Small intestine (tissue), 7 donors: ENCODE data around the gene MDK. TPM values are rescaled to one million over a fixed set of nuclear protein-coding genes. Genes with fewer than 3 reads are reported as not detected.

Experiments used
- DNase-seq, 2 donors: peaks; one replicate each; pipeline versions ENCODE4 v3.0.0 to v3.0.0-alpha.2; 2013
- FAIRE-seq: peaks from 2 replicates; lab custom pipeline; 2012; peaks lifted over from hg19 to GRCh38; lab: Jason Lieb, UNC
- H3K27ac ChIP-seq, 3 donors: one replicate each; pipeline ENCODE4 v1.5.1; 2013; ENCODE audit warnings: low read length in 2 of 3, mild to moderate bottlenecking in 2 of 3, control low read depth in 1 of 3, inconsistent platforms in 1 of 3, low read depth in 1 of 3, moderate library complexity in 1 of 3
- H3K27me3 ChIP-seq, 3 donors: one replicate each; pipeline ENCODE4 v1.6.1; 2013; ENCODE audit warnings: low read length in 3 of 3, inconsistent platforms in 1 of 3; ENCODE audit not compliant: control insufficient read depth in 3 of 3, insufficient read depth in 3 of 3
- H3K36me3 ChIP-seq, 3 donors: one replicate each; pipeline ENCODE4 v1.6.1; 2013; ENCODE audit warnings: low read length in 3 of 3, inconsistent platforms in 1 of 3, low read depth in 1 of 3, mild to moderate bottlenecking in 1 of 3, moderate library complexity in 1 of 3; ENCODE audit not compliant: control insufficient read depth in 3 of 3, insufficient read depth in 2 of 3
- H3K4me1 ChIP-seq, 3 donors: one replicate each; pipeline ENCODE4 v1.6.1; 2013; ENCODE audit warnings: low read length in 2 of 3, inconsistent platforms in 1 of 3, low read depth in 1 of 3, mild to moderate bottlenecking in 1 of 3, moderate library complexity in 1 of 3; ENCODE audit not compliant: control insufficient read depth in 3 of 3, insufficient read depth in 2 of 3
- H3K4me3 ChIP-seq, 3 donors: one replicate each; pipeline ENCODE4 v1.5.1; 2013; ENCODE audit warnings: low read length in 3 of 3, control low read depth in 1 of 3, inconsistent platforms in 1 of 3, low read depth in 1 of 3, mild to moderate bottlenecking in 1 of 3, moderate library complexity in 1 of 3
- H3K9me3 ChIP-seq, 2 donors: one replicate each; pipeline ENCODE4 v1.6.1; 2013; ENCODE audit warnings: low read depth in 1 of 2, low read length in 1 of 2; ENCODE audit not compliant: control insufficient read depth in 2 of 2, insufficient read depth in 1 of 2
- WGBS, 3 donors: extraction: QIAGEN DNeasy Blood & Tissue Kit; methylation state at CpG; one replicate each; pipeline ENCODE4 v1.1.7; 2013; 5-methylcytosine and 5-hydroxymethylcytosine counted together
- polyA plus RNA-seq, 4 donors: library from polyadenylated mRNA; stranded (reverse) in 3 of 4; unstranded in 1 of 4; fragments of 200-250 nt in 3 of 4; fragments of 120-200 nt in 1 of 4; gene quantifications; one replicate each; pipeline versions ENCODE4 v1.2.1 to v1.2.3, GENCODE V29; 2013
- donor health status: healthy with polysubstance abuse.
- donor health status: control.
- donor health status: control.
- donor health status: Bipolar disorder and iron deficiency.
- donor health status: healthy.

Gene MDK
- polyA plus RNA-seq, 4 donors: 179 to 356 (median 226) TPM

DNA sequence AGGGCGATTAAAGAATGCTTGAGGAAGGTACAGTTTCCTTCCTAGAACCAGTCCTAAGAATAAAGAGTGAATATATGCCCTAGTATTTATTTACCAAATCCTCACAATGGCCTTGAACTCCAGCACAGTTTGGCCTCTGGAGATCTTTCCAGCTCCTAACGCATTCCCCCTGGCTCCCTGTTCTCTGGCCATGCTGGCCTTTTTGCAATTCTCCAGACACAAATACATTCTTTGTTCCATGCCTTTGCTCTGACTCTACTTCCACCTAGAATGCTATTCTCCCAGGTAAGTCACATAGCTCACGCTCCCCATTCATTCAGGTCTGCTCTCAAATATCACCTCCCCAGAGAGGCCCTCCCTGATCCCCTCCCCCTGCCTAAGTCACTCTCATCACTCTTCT lies 37.9 kb upstream of the MDK start:
- no peak overlapping the region for H3K4me3 ChIP-seq
- DNase-seq: no peak
- no peak for FAIRE-seq
- H3K36me3 ChIP-seq: no peaks in the 10 kb centered on the region
- WGBS, 3 donors: 82 to 87% (median 84%) methylated on average over 3 of the region's 3 CpGs
- peaks cover 0 to 16% (median 0%) of the 10 kb centered on the region in 3 donors for H3K27me3 ChIP-seq
- peaks cover 2 to 39% (median 6%) of the 10 kb centered on the region in 3 donors for H3K4me1 ChIP-seq
- no peak overlapping the region for H3K27ac ChIP-seq
- H3K9me3 ChIP-seq: no peaks in the 10 kb centered on the region

DNA sequence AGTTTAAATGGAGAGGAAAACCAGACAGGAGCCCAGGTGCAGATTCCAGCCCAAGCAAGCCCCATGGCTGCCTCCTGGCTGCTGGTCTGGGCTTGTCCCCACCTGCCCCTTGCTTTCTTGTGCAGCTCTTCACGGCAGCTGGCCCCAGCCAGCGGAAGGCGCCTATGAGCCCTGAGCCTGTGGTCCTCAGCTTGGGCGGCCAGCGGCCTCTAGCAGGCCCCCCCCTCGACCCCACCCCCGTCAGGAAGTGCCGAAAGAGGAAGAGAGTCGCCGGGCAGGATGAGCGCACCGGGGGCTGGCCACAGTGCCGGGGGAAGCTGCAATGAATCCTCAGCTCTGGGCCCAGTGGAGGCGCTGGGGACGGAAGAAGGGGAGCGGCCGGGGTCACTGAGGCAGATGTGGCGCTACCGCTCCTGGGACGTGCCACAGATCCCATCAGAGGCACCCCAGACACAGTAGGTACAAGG lies 36.3 kb upstream of the MDK start:
- no peaks in the 10 kb centered on the region for H3K9me3 ChIP-seq
- H3K4me1 ChIP-seq: peaks cover 2 to 38% (median 7%) of the 10 kb centered on the region in 3 donors
- H3K4me3 ChIP-seq: peak overlapping the region in 1 of 3 donors; percentile 35
- FAIRE-seq (no peak), DNase-seq (no peak)
- H3K27ac ChIP-seq: peak overlapping the region in 2 of 3 donors; percentile 37 to 46
- H3K36me3 ChIP-seq: peaks cover 0 to 12% (median 0%) of the 10 kb centered on the region in 3 donors
- H3K27me3 ChIP-seq: peaks cover 0 to 15% (median 0%) of the 10 kb centered on the region in 3 donors
- 48 to 68% (median 64%) methylated on average over 18 to 20 of the region's 20 CpGs for WGBS, 3 donors

DNA sequence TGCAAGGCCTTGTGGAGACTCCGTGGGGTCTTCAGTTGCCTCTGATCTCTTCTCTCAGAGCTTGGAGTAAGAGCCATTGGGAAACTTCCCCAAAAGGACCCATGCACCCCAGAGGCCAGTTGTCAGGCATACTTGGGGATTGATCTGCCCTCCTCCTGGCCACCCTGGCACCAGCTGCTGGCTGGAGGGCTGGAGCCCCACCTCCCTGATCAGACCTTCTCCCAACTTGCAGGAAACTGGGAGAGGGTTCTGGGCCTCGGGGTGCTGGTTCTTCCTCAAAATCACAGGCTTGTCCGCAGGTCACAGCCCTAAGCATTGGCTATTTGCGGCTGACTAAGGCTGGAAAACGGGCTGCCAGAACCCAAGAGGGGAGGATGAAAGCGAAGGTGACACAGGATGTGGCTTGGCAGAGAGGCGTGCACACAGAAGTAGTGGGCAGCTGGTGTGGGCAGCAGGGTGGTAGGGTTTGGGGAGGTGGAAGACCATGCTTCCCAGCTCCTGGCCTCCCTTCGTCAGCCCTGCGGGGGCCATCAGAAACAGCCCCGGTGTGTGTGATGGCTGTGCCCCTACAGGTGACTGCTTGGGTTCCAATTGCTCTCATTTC lies 35.5 kb upstream of the MDK start:
- no peak for DNase-seq
- peak overlapping the region in 1 of 3 donors; percentile 37 for H3K27ac ChIP-seq
- H3K36me3 ChIP-seq: peaks cover 0 to 15% (median 0%) of the 10 kb centered on the region in 3 donors

DNA sequence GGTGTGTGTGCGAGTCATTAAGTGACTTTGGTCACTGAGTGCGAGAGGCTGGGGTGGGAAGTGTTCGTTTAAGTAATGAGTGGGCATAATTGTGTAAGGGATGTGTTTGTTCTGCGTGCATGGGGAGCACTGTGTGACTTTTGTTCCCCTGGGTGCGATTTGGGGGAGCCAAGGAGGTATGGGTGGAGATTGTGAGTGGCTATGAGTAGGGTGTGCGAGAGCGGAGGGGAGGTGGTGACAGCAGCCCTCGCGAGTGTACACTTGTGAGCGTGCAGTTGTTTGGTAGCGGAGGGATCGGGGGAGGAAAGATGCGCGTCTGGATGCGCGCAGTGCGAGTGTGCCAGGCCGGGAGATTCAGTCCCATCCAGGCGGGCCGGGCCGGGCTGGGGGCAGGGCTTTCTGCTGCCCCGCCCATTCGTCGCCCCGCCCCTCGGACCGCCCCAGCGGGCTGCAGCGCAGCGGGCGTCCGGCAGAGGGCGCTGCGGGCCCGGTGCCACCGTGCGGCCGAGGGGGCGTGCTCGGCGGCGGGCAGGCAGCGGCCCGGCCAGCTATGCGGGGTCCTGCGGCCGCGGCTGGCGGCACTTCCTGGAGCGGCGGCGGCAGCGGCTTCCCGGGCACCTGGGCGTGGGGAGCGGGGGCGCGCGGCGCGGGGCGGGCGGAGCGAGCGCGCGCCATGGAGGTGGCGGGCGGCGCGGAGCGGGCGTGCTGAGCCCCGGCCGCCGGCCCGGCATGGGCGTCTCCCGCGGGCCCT lies 34.4 kb upstream of the MDK start, which contains the start of gene DGKZ:
Gene DGKZ, plus strand, starts transcription at position 578 of the 751 bp plus-strand sequence. CDS start 197 bp downstream, outside the sequence.
- no peak for FAIRE-seq
- Histone ChIP-seq H3K27me3 (peaks cover 0 to 15% (median 0%) of the 10 kb centered on the region in 3 donors), H3K9me3 (no peaks in the 10 kb centered on the region), H3K4me3 (peak within 1 kb of the TSS; percentile 65 to 94 (median 70)), H3K36me3 (peaks cover 0 to 25% (median 0%) of the 10 kb centered on the region in 3 donors), H3K4me1 (peaks cover 7 to 48% (median 9%) of the 10 kb centered on the region in 3 donors), H3K27ac (peak within 1 kb of the TSS; percentile 24 to 68 (median 65))
- peak; percentile 87 to 96 for DNase-seq
- WGBS, 3 donors: 4 to 19% (median 13%) methylated on average over 18 to 80 of the region's 80 CpGs

More for the DNA sequence above, 35.5 kb upstream of the MDK start:
- WGBS, 3 donors: 64 to 83% (median 71%) methylated on average over 10 of the region's 10 CpGs
- Histone ChIP-seq H3K9me3 (no peaks in the 10 kb centered on the region), H3K4me3 (peak overlapping the region in 1 of 3 donors; percentile 35), H3K4me1 (peaks cover 2 to 40% (median 7%) of the 10 kb centered on the region in 3 donors), H3K27me3 (peaks cover 0 to 15% (median 0%) of the 10 kb centered on the region in 3 donors)
- no peak for FAIRE-seq

DNA sequence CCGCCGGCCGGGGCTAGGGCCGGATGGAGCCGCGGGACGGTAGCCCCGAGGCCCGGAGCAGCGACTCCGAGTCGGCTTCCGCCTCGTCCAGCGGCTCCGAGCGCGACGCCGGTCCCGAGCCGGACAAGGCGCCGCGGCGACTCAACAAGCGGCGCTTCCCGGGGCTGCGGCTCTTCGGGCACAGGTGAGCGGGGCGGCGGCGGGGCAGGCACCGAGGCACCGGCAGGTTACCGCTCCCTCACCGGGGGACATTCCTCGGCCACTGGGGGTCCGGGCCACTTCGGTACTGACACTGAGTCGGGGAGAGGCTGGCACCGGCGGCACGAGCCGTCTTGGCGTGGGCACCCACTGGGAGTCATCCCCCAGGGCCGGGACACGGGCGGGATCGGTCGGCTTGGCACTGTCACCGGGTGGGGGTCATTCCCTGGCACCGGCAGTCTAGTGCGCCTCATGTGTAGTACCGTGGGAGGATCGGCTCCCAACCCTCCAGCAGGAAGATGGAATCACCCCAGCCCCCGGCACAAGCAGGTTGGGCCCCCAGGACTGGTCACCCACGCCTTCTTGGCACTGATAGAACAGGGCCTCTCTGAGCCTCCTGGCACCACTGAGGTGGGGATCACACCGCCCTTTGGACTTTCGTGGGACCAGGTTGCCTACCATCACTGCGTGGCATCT lies 33.7 kb upstream of the MDK start:
- Histone ChIP-seq H3K4me1 (peaks cover 7 to 49% (median 9%) of the 10 kb centered on the region in 3 donors), H3K4me3 (peak overlapping the region; percentile 65 to 94 (median 70)), H3K27ac (peak overlapping the region; percentile 24 to 68 (median 65)), H3K27me3 (peaks cover 0 to 15% (median 0%) of the 10 kb centered on the region in 3 donors), H3K36me3 (peaks cover 0 to 30% (median 0%) of the 10 kb centered on the region in 3 donors), H3K9me3 (no peaks in the 10 kb centered on the region)
- FAIRE-seq: no peak
- DNase-seq: peak; percentile 52 to 64
- 2 to 33% (median 14%) methylated on average over 53 to 63 of the region's 63 CpGs for WGBS, 3 donors

DNA sequence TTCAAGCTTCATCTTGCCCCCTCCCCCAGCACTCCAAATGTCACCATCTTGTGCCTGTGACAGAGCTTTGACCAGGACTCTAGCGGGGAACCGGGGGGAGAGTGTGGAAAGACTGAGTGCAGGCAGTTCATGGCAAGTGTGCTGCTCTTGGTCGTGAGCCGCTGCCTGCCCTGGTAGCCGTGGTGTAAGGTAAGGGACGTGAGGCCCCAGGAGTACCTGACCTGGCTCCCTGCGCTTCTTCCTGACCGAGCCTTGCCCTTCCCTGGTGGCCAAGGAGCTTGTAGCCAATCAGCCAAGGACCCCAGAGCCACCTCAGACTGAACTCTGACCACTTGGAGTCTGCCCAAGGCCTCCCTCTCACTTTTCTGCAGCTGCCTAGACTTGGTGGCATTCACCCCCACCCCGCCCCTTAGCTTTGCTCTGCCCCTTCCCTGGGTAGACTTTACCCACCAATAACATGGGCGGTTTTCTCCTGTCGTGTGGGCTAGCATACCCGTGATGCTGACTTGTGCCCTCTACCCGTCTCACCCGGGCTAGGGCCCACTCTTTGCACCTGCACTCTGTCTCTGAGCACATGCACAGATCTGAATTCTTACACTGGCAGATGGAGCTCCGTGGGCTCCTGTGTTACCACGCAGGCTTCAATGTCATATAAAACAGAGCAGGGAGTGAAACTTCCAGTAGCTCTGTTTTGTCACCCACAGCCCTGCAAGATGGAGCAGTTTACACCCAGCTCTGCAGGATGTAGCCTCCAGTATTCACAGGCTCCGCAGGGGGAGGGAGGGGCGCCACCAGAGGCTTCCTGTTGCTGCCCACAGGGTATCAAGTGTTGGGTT lies 32.7 kb upstream of the MDK start:
- Histone ChIP-seq H3K36me3 (peaks cover 0 to 40% (median 0%) of the 10 kb centered on the region in 3 donors), H3K27ac (peak overlapping the region; percentile 24 to 68 (median 65)), H3K27me3 (peaks cover 0 to 15% (median 0%) of the 10 kb centered on the region in 3 donors), H3K9me3 (no peaks in the 10 kb centered on the region), H3K4me1 (peaks cover 7 to 49% (median 9%) of the 10 kb centered on the region in 3 donors), H3K4me3 (peak overlapping the region; percentile 65 to 94 (median 70))
- DNase-seq (peak; percentile 65 to 91), FAIRE-seq (no peak)
- 12 to 34% (median 14%) methylated on average over 18 of the region's 18 CpGs for WGBS, 3 donors

DNA sequence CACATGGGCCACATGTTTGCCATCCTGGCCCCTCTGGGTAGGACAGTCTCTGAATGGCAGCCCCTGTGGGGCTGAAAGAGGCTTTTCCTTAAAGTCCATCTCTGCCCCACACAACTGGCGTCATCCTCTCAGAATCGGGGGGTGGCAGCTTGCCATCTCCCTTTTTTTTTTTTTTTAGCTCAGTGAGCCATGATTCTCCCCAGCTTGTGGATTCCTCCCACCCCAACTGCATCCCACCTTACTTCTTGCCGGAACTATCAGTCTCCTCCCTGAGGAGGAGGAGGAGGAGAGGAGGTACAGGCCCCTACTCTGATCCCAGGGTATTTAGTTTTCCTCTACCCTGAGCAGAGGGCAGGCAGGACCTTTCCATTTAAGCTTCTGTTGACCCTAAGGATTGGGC lies 30.8 kb upstream of the MDK start:
- FAIRE-seq: no peak
- peaks cover 7 to 46% (median 9%) of the 10 kb centered on the region in 3 donors for H3K4me1 ChIP-seq

More for the DNA sequence above, 30.8 kb upstream of the MDK start:
- WGBS, 3 donors: 44 to 56% (median 52%) methylated on average over 2 to 3 of the region's 3 CpGs
- DNase-seq: no peak
- H3K4me3 ChIP-seq: no peak overlapping the region
- no peaks in the 10 kb centered on the region for H3K9me3 ChIP-seq
- peaks cover 0 to 11% (median 0%) of the 10 kb centered on the region in 3 donors for H3K27me3 ChIP-seq
- no peak overlapping the region for H3K27ac ChIP-seq
- peaks cover 0 to 46% (median 0%) of the 10 kb centered on the region in 3 donors for H3K36me3 ChIP-seq
